ENCODE measurements around the gene SLIT3.
A peak's percentile ranks its signal among the peaks of the same experiment; 100 is the strongest.

SLIT3 gene

DNA sequence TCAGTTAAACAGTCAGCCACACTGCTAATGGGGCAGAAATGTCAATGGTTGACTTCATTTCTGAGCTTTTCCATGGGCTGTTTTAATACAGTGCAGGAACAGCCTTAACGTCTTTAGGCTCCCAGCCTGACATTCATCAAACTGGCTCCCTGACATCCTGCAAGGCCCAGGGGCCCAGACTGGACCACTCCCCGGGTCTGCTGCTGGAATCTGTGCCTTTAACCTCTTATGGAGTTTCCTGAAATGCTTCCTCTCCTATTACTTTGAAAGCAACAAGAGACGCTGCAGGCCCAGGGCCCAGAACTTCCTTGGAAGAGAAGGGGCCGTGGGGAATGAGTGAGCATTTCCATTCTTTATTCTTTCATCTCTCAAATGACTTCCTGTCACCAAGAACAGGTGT is 504.9 kb downstream of the SLIT3 start:
- Histone ChIP-seq H3K4me3 (ENCODE audit: low read depth in 1 of 2, low read length in 2 of 2) (no peak overlapping the region), H3K36me3 (ENCODE audit: control insufficient read depth in 1 of 2, insufficient read depth in 2 of 2, low read length in 2 of 2) (no peaks in the 10 kb centered on the region), H3K4me1 (ENCODE audit: control insufficient read depth in 1 of 2, insufficient read depth in 2 of 2, low read length in 2 of 2) (peaks cover 3 to 26% of the 10 kb centered on the region in 2 donors), H3K27ac (ENCODE audit: low read length) (no peak overlapping the region), H3K27me3 (ENCODE audit: low read depth, low read length) (no peaks in the 10 kb centered on the region), H3K9me3 (ENCODE audit: control insufficient read depth in 1 of 2, low read length in 2 of 2) (no peaks in the 10 kb centered on the region)

DNA sequence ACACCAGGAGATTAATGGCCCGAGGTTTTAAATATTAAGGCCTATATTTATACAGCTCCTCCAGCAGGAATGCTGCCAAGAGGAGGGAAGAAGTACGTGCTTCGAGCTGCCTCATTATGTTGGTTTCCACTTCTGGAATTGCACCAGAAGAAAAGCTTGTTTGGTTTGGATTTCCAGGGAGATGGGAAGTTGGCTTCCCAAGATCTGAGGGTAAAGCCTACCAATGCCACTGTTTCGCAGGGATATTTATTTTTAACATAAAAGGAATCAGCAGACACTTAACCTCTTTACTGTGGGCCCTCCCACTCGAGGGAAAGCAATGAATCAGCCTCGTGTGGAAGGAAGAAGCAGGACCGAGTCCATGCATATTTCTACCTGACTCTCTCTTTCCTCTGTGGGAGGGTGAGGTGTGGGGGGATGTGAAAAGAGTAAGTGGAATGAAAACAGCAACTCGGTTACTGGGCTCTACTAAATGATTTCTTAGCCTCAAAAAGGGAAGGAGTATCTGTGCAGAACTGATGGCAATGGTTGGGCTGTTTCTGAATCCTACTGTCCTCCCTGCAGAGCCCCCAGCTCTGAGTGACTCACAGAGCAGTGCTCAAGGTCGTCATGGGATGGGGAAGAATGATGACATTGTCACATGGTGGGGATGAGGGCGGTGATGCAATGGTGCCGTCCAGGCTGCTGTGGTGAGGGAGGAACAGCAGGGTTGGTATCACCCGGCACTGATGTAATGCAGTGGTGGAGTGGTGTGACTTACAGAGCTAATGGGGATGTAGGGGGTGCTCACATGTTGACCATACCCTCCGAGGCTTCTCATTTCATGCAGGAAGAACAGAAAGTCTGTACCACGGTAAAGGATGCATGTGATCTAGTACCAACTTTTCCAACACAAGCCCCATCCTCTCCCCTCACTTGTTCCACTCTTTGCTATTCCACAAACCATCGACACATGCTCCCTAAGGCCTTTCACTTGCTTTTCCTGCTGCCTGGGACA is 506.8 kb downstream of the SLIT3 start:
- peaks cover 3 to 26% of the 10 kb centered on the region in 2 donors for H3K4me1 ChIP-seq (ENCODE audit: control insufficient read depth in 1 of 2, insufficient read depth in 2 of 2, low read length in 2 of 2)
- peak overlapping the region; percentile 19 for H3K27ac ChIP-seq (ENCODE audit: low read length)
- H3K4me3 ChIP-seq (ENCODE audit: low read depth in 1 of 2, low read length in 2 of 2): peak overlapping the region; percentile 4
- H3K36me3 ChIP-seq (ENCODE audit: control insufficient read depth in 1 of 2, insufficient read depth in 2 of 2, low read length in 2 of 2): no peaks in the 10 kb centered on the region
- no peaks in the 10 kb centered on the region for H3K27me3 ChIP-seq (ENCODE audit: low read depth, low read length)
- no peaks in the 10 kb centered on the region for H3K9me3 ChIP-seq (ENCODE audit: control insufficient read depth in 1 of 2, low read length in 2 of 2)

DNA sequence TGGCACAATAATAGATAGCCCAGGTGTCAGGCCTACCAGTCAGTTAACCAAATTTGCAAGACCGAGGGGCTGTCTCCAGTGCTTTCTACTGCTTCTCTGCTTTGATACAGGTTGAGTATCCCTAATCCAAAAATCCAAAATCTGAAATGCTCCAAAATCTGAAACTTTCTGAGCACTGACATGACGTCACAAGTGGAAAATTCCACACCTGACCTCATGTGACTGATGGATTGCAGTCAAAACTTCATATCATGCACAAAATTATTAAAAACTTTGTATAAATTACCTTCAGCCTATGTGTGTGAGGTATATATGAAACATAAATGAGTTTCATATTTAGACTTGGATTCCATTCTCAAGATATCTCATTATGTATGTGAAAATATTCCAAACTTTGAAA is 508.3 kb downstream of the SLIT3 start:
- peaks cover 3 to 26% of the 10 kb centered on the region in 2 donors for H3K4me1 ChIP-seq (ENCODE audit: control insufficient read depth in 1 of 2, insufficient read depth in 2 of 2, low read length in 2 of 2)
- H3K4me3 ChIP-seq (ENCODE audit: low read depth in 1 of 2, low read length in 2 of 2): no peak overlapping the region
- no peaks in the 10 kb centered on the region for H3K36me3 ChIP-seq (ENCODE audit: control insufficient read depth in 1 of 2, insufficient read depth in 2 of 2, low read length in 2 of 2)
- no peaks in the 10 kb centered on the region for H3K27me3 ChIP-seq (ENCODE audit: low read depth, low read length)
- H3K9me3 ChIP-seq (ENCODE audit: control insufficient read depth in 1 of 2, low read length in 2 of 2): no peaks in the 10 kb centered on the region
- no peak overlapping the region for H3K27ac ChIP-seq (ENCODE audit: low read length)

DNA sequence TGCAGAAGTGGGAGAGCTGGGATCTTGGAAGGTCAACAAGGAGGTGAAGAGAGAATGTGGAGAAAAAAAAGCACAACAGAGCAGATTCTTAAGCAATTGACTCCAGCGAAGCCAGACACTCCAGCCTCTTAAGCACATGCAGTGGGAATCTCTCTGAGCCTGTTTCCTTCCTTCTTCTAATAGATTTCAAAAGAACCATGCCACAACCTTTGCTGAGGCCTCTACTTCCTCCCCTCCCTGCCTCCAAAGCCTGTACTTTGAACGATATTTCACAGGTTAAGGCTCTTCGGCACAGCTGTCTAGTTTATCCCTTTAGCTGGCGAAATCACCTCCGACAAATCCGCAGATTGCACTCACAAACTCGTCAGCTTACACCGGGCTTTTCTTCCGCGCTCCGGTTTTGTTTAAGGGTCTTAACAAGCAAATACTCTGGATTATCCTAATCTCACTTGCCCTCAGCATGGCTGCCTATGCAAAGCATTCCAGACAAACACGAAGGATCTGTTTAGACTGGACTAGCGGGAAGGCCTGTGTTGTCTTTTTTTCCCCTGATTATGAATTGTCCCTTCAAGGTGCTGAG is 510.2 kb downstream of the SLIT3 start:
- no peaks in the 10 kb centered on the region for H3K36me3 ChIP-seq (ENCODE audit: control insufficient read depth in 1 of 2, insufficient read depth in 2 of 2, low read length in 2 of 2)
- H3K27ac ChIP-seq (ENCODE audit: low read length): no peak overlapping the region
- H3K4me1 ChIP-seq (ENCODE audit: control insufficient read depth in 1 of 2, insufficient read depth in 2 of 2, low read length in 2 of 2): peaks cover 3 to 12% of the 10 kb centered on the region in 2 donors
- H3K9me3 ChIP-seq (ENCODE audit: control insufficient read depth in 1 of 2, low read length in 2 of 2): no peaks in the 10 kb centered on the region
- no peaks in the 10 kb centered on the region for H3K27me3 ChIP-seq (ENCODE audit: low read depth, low read length)
- H3K4me3 ChIP-seq (ENCODE audit: low read depth in 1 of 2, low read length in 2 of 2): no peak overlapping the region

DNA sequence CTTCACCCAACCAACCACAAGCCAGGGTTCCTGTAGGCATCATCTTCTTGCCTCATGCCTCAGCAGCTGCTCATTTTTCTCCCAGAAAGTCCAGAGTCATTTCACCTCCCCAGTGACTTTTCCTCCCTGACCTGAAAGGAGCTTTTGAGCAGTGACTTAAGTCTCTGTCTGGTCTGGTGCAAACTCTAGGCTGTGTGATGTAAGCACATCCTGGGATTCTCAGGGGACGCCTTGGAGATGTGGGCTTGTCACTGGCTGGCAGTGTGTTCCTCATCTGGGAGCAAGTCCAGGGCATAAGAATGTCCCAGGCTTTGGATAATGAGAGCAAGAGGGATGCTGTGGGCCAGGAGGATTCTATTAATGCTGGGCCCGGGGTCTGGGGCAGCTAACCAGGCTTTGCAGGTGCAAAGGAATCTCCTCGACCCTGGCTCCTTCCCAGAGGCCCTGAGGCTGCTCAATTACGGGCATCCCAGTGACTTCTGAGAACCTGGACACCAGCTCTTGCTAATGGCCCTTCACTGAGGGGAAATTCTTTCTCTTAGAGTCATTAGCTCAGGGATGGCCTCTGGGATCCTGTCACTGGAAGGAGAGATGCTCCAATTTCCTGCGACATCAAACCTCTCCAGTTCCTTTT is 510.8 kb downstream of the SLIT3 start:
- H3K4me3 ChIP-seq (ENCODE audit: low read depth in 1 of 2, low read length in 2 of 2): no peak overlapping the region
- H3K36me3 ChIP-seq (ENCODE audit: control insufficient read depth in 1 of 2, insufficient read depth in 2 of 2, low read length in 2 of 2): no peaks in the 10 kb centered on the region
- H3K27me3 ChIP-seq (ENCODE audit: low read depth, low read length): no peaks in the 10 kb centered on the region
- peaks cover 3 to 12% of the 10 kb centered on the region in 2 donors for H3K4me1 ChIP-seq (ENCODE audit: control insufficient read depth in 1 of 2, insufficient read depth in 2 of 2, low read length in 2 of 2)
- H3K27ac ChIP-seq (ENCODE audit: low read length): no peak overlapping the region
- H3K9me3 ChIP-seq (ENCODE audit: control insufficient read depth in 1 of 2, low read length in 2 of 2): no peaks in the 10 kb centered on the region

DNA sequence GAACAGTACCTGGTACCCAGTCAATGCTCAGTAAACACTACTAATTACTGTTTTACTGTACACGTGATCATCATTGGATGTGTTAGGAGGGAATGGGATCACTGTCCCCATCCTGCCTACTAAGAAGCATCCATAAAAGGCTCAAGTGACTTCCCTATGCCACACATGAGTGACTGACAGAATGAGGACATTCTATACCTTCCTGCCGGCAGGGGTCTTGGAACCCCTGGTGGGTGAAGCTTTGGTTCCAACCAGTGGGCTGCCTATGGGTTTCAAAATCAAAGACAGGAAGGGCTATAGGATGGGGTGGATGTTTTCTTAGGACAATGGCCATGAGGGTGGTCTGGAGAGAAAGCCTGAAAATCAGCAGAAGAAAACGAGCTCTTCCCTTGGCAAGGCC is 512.2 kb downstream of the SLIT3 start:
- Histone ChIP-seq H3K9me3 (ENCODE audit: control insufficient read depth in 1 of 2, low read length in 2 of 2) (no peaks in the 10 kb centered on the region), H3K36me3 (ENCODE audit: control insufficient read depth in 1 of 2, insufficient read depth in 2 of 2, low read length in 2 of 2) (no peaks in the 10 kb centered on the region), H3K27me3 (ENCODE audit: low read depth, low read length) (no peaks in the 10 kb centered on the region), H3K4me1 (ENCODE audit: control insufficient read depth in 1 of 2, insufficient read depth in 2 of 2, low read length in 2 of 2) (peaks cover 0 to 3% of the 10 kb centered on the region in 2 donors), H3K4me3 (ENCODE audit: low read depth in 1 of 2, low read length in 2 of 2) (no peak overlapping the region), H3K27ac (ENCODE audit: low read length) (no peak overlapping the region)

DNA sequence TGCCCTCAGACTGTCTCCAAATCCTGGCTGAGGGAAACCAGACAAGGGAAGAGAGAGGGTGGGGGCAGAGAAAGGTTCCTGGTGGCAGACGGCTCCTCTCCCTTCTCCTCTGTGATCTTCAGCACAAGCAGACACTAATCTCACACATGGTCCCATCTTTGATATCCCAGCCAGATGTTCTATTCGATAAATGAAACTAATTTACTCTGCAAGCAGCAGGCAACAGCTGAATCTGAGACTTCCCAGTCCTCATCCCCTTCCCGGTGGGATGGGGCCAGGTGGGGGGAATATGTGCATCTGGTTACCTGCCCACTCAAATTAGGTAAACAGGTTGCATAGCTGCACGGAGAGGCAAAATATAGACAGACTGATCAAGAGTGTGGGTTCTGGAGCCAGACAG is 512.8 kb downstream of the SLIT3 start:
- no peaks in the 10 kb centered on the region for H3K36me3 ChIP-seq (ENCODE audit: control insufficient read depth in 1 of 2, insufficient read depth in 2 of 2, low read length in 2 of 2)
- H3K4me1 ChIP-seq (ENCODE audit: control insufficient read depth in 1 of 2, insufficient read depth in 2 of 2, low read length in 2 of 2): no peaks in the 10 kb centered on the region
- H3K27me3 ChIP-seq (ENCODE audit: low read depth, low read length): no peaks in the 10 kb centered on the region
- H3K27ac ChIP-seq (ENCODE audit: low read length): no peak overlapping the region
- H3K9me3 ChIP-seq (ENCODE audit: control insufficient read depth in 1 of 2, low read length in 2 of 2): no peaks in the 10 kb centered on the region
- no peak overlapping the region for H3K4me3 ChIP-seq (ENCODE audit: low read depth in 1 of 2, low read length in 2 of 2)

DNA sequence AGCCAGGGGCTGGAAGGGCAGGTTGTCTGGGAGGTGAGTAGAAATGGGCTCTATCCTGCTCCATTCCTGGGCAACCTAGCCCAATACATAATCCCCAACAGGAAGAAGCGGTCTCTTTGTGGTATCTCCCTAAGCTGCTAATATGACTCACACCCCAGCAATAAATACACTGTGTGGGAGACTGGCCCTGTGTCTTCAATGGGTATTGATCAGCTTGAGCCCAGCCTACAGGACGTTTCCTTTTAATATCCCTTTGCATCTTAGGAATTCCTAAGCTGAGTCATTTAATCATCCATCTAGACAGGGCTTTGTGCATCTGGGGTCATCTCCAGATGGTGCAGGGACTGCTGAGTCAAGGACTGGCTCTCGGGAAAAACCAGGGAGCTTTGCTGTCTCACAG is 514.8 kb downstream of the SLIT3 start:
- H3K27ac ChIP-seq (ENCODE audit: low read length): no peak overlapping the region
- H3K36me3 ChIP-seq (ENCODE audit: control insufficient read depth in 1 of 2, insufficient read depth in 2 of 2, low read length in 2 of 2): no peaks in the 10 kb centered on the region
- H3K27me3 ChIP-seq (ENCODE audit: low read depth, low read length): no peaks in the 10 kb centered on the region
- no peaks in the 10 kb centered on the region for H3K9me3 ChIP-seq (ENCODE audit: control insufficient read depth in 1 of 2, low read length in 2 of 2)
- H3K4me3 ChIP-seq (ENCODE audit: low read depth in 1 of 2, low read length in 2 of 2): no peak overlapping the region
- H3K4me1 ChIP-seq (ENCODE audit: control insufficient read depth in 1 of 2, insufficient read depth in 2 of 2, low read length in 2 of 2): no peaks in the 10 kb centered on the region

DNA sequence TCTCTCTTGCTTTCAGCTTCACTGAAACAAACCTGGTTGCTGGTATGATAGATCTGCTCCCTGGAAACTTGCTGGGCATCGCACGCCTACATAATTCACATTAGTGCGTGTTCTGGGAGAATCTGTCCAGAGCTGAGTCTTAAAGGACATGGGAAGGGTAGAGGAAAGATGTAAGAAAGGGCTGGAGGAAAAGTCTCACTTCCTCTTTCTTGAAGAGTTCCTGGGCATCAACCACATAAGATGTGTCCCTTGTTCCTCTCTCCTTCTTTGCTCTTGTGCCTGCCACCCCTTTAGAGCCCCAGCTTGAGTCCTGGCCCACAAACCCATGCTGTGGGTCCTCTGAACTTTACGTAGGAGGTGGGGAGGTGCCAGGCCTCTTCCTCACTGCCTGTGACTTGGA is 516.5 kb downstream of the SLIT3 start:
- Histone ChIP-seq H3K36me3 (ENCODE audit: control insufficient read depth in 1 of 2, insufficient read depth in 2 of 2, low read length in 2 of 2) (no peaks in the 10 kb centered on the region), H3K27ac (ENCODE audit: low read length) (no peak overlapping the region), H3K27me3 (ENCODE audit: low read depth, low read length) (no peaks in the 10 kb centered on the region), H3K4me1 (ENCODE audit: control insufficient read depth in 1 of 2, insufficient read depth in 2 of 2, low read length in 2 of 2) (no peaks in the 10 kb centered on the region), H3K4me3 (ENCODE audit: low read depth in 1 of 2, low read length in 2 of 2) (no peak overlapping the region), H3K9me3 (ENCODE audit: control insufficient read depth in 1 of 2, low read length in 2 of 2) (no peaks in the 10 kb centered on the region)

DNA sequence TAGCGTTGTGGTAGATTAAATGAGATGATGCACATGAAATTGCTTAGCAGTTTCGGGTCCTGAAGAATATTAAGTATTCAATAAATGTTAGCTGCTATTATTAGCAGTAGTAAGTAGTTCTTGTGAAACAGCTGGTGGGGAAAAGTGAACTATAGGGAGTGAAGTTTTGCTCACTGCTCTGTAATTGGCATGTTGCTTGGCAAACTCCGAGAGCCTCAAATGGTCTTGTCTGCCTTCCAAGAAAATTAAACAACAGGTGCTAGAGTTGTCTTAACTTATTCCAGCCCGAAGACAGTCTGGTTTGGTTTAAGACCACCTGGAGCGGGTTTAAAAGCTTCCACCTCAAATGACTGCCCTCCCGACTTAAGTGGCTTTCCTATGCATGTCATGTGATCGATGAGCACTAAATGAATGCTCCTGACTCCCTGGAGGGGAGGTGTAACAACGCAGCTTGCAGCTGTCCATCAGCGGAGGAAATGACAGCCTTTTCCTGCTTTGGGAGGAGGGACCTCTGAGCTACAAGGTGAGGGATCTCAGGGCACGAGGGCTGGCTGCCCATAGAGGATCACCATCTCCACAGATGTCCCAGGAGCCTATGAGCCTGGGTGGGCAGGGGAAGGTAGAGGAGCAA is 518.9 kb downstream of the SLIT3 start:
- no peaks in the 10 kb centered on the region for H3K36me3 ChIP-seq (ENCODE audit: control insufficient read depth in 1 of 2, insufficient read depth in 2 of 2, low read length in 2 of 2)
- no peaks in the 10 kb centered on the region for H3K9me3 ChIP-seq (ENCODE audit: control insufficient read depth in 1 of 2, low read length in 2 of 2)
- H3K4me3 ChIP-seq (ENCODE audit: low read depth in 1 of 2, low read length in 2 of 2): no peak overlapping the region
- H3K4me1 ChIP-seq (ENCODE audit: control insufficient read depth in 1 of 2, insufficient read depth in 2 of 2, low read length in 2 of 2): no peaks in the 10 kb centered on the region
- no peak overlapping the region for H3K27ac ChIP-seq (ENCODE audit: low read length)
- H3K27me3 ChIP-seq (ENCODE audit: low read depth, low read length): no peaks in the 10 kb centered on the region

DNA sequence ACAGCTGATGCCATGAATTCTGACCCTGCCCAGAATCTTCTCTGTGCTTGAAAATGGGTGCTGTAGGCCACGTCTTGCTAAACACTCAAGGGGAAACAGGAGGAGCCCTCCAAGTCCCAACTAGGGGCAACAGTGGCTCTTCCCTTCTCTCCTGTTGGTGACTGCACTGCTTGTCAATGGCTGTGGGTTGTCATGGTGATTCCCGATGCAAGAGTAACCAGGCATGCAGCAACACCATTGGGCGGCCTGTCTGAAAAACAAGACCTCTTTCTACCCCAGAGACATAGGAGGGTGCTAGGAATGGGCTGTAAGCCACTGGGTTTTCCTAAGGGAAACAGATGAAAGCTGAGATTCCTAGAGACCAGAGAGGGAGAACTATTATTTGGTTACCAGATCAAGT is 520.1 kb downstream of the SLIT3 start:
- no peaks in the 10 kb centered on the region for H3K36me3 ChIP-seq (ENCODE audit: control insufficient read depth in 1 of 2, insufficient read depth in 2 of 2, low read length in 2 of 2)
- H3K27ac ChIP-seq (ENCODE audit: low read length): no peak overlapping the region
- H3K27me3 ChIP-seq (ENCODE audit: low read depth, low read length): no peaks in the 10 kb centered on the region
- no peaks in the 10 kb centered on the region for H3K4me1 ChIP-seq (ENCODE audit: control insufficient read depth in 1 of 2, insufficient read depth in 2 of 2, low read length in 2 of 2)
- no peaks in the 10 kb centered on the region for H3K9me3 ChIP-seq (ENCODE audit: control insufficient read depth in 1 of 2, low read length in 2 of 2)
- no peak overlapping the region for H3K4me3 ChIP-seq (ENCODE audit: low read depth in 1 of 2, low read length in 2 of 2)
